ENCODE data around the gene GRWD1.

DNA sequence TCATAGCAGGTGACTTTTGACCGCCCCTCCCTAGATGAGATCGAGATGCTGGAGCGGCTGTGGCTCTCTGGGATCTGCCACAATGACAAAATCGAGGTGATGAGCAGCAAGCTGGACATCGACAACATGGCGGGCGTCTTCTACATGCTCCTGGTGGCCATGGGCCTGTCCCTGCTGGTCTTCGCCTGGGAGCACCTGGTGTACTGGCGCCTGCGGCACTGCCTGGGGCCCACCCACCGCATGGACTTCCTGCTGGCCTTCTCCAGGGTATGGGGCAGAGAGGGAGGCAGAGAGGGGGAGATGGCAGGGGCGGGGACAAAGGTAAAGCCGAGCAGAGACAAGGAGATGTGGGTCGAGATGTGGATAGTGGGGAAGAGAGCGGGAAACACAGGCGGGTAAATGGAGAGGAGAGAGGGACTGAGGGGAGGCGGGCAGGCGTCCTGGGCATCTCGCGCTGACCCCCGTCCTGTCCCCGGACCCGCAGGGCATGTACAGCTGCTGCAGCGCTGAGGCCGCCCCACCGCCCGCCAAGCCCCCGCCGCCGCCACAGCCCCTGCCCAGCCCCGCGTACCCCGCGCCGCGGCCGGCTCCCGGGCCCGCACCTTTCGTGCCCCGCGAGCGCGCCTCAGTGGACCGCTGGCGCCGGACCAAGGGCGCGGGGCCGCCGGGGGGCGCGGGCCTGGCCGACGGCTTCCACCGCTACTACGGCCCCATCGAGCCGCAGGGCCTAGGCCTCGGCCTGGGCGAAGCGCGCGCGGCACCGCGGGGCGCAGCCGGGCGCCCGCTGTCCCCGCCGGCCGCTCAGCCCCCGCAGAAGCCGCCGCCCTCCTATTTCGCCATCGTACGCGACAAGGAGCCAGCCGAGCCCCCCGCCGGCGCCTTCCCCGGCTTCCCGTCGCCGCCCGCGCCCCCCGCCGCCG is 3.4 kb upstream of the GRWD1 start:
- TF ChIP-seq POLR2A (IDR thresholded peaks at IDR 0.05) (no peak), POLR2AphosphoS5 (IDR thresholded peaks at IDR 0.05) (no peak), EP300 (IDR thresholded peaks at IDR 0.05) (no peak)
- TF ChIP-seq, protein P1, sequence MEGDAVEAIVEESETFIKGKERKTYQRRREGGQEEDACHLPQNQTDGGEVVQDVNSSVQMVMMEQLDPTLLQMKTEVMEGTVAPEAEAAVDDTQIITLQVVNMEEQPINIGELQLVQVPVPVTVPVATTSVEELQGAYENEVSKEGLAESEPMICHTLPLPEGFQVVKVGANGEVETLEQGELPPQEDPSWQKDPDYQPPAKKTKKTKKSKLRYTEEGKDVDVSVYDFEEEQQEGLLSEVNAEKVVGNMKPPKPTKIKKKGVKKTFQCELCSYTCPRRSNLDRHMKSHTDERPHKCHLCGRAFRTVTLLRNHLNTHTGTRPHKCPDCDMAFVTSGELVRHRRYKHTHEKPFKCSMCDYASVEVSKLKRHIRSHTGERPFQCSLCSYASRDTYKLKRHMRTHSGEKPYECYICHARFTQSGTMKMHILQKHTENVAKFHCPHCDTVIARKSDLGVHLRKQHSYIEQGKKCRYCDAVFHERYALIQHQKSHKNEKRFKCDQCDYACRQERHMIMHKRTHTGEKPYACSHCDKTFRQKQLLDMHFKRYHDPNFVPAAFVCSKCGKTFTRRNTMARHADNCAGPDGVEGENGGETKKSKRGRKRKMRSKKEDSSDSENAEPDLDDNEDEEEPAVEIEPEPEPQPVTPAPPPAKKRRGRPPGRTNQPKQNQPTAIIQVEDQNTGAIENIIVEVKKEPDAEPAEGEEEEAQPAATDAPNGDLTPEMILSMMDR (IDR thresholded peaks at IDR 0.05) = no peak
